ENCODE measurements around the gene FBXO31.
"Not testable (repeated sequence)": the region's sequence is repeated elsewhere in the genome, so short reads cannot be mapped to it uniquely, and the experiment has no call there.

FBXO31 gene

DNA sequence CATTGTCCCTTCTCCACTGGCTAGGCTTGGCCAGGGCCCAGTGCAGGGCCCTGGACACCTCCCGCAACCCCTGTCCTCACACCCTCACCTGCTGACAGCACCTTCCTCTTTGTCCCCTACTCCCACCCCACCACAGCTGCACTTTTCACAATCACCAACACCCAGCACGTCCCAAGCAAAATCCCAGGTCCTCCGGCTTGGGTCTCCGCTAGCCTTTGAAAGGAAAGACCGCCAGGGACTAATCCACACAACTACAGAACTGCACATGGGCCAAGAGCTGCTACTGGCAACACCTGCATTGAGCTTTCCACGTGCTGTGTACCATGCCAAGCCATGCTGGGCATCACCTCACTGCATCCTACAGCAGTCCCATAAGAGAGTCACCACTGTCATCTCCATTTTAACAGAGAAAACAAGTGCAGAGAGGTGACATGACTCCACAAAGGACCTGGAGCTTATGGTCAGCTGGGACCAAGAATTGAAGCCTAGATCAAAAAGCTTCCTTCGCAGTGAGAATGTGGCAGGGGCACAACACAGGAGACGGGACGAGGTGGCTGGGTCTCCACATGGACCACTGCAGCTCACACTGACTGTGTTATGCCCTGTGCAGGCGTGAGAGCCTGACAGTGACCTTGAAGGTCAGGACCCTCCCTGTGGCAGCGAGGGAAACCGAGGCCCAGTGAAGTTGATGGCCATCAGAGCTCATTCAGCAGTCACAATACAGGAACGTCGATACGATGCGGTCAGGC is 22.5 kb downstream of the FBXO31 start:
- no peak for DNase-seq

DNA sequence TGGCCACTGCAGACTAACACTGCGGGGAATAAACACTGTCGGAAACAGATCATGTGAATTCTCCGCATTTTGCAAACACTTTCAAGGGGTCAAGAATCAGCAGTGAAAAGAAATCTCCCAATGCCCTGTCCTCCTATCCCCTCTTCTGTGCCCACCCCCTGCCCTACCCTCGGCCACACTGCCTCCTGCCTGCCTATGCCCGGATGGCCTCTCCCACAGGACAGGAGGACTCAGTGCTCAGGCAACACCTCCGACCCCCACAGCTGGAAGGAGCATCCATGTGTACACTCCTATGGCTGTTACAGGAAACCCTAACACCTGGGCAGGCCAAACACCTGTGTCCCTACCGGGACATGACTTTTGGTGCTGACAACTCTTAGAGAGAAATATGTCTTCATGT is 24.5 kb downstream of the FBXO31 start:
- no peak for DNase-seq

DNA sequence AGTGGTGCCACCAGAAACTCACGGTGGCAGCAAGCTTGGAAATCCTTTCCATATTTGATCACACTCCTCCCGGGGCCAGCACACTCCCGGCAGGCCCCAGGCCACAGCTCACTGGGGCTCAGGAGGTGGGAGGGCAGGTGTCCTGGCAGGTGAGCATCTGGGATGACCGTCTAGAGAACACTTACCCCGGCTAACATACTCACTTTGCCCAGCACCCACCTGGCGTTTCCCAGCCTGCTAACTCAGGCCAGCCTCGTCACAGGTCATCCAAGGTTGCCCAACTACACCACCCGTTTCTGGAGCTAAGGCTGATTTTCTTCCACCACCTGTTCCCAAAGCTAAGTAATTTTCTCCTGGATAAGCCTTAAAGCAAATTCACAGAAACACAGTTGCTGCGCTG is 24.9 kb downstream of the FBXO31 start:
- DNase-seq, result no peak

DNA sequence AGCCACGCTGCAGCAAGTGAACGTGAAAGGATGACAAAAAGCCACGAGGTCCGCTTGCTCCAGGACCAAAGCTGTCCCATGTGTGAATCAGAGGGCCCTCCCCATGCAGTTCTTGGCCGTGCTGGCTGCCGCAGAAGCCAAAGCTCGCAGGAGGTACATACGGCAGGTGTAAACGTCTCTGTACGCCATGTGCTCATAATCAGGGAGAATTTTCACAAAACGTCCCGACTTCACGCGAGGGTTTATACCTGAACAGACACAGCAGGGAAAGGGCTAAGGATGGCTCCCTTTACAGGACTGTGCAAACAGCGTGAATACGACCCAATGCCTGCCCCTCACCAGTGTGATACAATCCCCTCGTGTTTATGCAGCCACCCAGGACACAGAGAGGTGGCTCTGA is 25.3 kb downstream of the FBXO31 start:
- no peak for DNase-seq

DNA sequence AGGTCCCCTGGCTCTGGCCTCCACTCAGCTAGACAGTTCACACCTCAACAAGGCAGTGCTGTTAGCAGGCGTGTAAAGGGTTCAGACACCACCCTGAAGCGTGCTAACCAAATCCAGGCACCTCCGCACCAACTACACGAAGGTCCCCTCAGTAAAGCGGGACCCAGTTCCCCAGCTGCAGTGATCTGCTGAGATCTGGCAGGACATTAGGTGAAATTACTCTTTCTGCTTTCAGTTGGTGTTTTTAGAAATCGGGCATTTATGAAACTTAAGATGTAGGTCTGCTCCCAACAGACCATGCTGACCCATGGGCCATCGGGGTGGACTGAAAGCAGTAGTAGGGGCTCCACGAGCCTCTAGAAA is 27.1 kb downstream of the FBXO31 start:
- no peak for DNase-seq

DNA sequence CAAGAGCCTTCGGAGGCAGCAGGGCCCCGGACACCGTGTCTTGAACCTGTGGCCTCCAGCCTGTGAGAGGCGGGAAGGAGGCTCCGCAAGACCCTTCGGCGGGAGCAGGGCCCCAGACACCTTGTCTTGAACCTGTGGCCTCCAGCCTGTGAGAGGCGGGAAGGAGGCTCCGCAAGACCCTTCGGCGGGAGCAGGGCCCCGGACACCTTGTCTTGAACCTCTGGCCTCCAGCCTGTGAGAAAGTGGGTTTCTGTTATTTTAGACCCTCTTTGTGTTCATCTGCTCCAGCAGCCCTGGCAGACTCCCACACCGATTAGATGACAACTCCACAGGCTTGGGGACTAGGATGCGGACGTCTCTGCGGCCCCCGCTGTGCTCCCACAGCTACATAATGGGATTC is 30.0 kb downstream of the FBXO31 start:
- DNase-seq, result no peak

DNA sequence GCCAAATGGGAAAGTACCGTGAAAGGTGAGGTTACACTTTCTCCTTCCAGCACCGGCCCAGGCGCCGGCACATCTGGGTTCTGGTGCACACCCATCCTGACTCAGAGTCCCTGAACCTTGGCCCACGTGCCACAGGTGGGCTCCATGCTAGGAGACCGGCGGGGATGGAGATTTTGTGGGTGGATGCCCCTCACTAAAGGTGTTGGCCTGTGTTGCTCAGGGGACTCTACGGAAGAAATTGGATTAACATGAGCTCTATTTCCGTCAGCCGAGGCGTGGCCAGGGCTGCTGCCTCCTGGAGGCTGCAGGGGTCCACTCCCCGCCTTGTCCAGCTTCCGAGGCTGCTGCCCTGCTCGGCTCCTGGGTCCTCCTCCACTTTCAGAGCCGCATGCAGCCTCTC is 30.8 kb downstream of the FBXO31 start:
- DNase-seq, result no peak

DNA sequence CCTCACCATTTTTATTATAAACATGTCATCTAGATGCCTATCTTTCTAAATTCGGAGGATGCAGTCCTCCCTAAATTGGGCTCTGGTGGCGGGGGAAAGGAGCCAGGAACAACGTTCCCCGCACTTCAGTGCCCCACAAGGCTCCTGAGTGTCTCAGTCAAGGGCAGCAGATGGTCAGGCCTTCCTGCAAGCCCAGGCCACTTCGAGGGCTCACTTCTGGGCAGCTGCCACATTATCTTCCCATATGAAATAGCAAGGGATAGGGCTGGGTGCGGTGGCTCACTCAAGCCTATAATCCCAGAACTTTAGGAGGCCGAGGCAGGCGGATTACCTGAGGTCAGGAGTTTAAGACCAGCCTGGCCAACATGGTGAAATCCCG is 32.3 kb downstream of the FBXO31 start:
- no peak for DNase-seq

DNA sequence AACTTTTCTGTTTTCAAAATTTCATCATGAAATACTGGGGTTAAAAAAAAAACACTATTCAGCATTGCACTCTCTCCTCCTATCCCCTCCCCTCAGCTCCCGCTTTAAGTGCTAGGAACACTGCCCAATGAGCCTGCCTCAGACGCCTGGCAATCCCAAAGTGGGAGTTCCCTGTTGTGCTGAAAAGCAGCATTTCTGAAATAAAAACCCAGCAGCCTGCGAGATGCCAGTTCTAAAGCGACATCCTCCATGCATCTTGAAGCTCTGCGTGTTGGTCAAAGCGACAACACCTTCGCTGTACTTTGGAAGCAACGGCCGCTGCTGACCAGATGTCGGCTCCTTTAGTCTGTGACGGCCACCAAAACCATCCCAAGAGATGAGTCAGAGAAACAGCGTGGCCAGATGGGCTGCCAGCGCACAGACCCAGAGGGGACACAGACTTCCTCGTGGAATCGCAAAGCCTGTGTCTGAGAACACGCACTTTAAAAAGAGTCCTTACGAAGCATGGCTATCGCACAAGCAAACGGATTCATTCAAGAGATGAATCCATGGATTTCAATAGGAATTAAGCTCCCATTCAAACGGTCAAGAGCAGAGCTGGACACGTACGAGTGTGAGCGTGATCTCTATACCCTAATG is 32.8 kb downstream of the FBXO31 start:
- no peak for DNase-seq

DNA sequence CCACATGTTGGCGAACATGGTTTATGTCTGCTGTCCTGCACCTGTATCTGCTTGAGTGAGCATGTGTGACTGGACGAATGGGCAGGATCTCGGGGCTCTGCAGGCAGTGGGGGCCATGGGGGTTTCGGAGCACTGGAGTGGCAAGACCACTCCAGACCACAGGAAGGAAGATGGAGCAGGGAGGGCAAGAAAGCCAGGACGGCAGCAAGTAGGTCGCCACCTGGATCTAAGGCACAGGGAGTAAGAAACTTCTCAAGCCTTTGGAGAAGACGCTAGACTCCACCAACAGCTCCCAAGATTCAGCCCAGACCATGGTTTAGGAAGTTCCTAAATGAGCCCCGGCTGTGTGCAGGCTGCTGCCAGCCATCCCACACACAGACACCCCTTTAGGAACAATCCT is 33.5 kb downstream of the FBXO31 start:
- DNase-seq, result no peak

DNA sequence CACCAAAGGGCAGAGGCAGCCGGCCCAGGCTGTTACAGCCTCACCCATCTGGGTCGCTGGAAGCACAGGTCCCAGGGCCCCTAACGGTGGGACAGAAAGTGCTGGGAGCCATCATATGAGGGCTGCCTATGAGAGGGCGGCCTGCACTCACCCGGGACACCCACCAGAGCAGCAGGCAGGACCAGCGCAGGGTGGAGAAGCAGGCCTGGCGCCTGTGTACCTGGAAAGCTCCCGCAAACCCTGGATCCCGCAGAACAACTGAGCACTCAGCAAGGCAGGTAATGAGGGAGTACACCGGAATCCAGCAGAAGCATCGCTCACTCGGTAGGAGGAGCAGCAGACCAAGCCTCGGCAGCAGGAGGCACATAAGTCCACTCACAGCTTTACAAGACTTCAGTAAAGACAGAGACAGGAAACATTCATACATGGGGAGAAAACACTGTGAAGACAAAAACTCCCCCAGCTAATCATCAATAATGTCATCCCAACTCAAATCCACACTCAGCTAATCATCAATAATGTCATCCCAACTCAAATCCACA is 34.9 kb downstream of the FBXO31 start:
- DNase-seq, result no peak

DNA sequence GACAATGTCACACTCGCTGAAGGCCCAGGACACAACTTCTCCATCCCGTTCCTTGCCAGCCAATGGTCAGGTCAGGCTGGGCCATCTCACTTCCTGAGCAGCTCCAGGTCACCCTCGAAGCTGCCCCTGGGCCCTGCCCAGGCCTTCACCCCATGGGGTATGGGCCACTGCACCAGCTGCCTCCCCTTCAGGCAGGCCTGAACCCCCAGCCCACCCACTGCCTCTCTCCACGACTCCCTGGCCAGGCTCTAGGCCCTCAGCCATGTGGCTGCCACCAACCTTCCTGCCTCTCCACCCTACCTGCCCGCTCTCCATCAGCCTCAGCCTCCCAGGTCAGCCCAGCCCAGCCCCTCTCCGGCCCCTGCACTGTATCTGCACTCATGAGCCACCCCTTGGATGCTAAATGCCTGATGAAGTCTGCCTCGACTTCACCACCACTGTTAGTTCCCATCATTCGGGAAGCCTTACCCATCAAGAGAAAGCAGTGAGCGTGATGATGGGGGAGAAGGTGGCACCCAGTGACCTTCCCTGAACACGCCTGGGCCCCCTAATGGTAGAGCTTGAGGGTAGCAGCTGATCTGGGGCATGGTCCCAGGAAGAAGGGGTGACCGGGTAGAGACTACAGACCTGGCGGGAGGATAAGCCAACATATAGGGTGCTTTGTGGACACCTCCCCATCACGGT is 35.5 kb downstream of the FBXO31 start:
- DNase-seq, result no peak

DNA sequence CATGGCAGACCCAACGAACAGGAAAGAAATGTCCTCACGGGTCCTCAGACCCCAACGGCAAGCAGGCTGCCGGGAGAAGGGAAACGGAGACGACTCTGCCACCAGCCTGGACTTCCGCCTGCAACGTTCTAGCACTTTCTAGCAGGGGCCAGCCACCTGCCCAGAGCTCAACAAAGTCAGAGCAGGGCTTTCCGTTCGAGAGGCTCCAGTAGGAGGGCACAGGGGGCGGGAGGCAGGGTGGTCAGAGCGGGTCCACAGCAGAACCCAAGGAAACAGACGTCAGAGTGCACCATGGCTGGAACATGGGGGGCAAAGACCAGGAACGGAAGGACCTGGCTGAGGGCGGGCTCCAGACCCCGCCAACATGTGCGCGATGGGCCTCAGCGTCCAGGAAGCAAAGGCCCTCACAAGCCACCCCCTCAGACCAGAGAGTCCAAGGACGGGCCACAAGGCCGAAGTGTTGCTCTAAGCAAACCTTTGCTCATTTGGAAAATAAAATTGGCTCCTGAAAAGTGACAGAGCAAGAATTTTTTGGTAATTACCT is 37.0 kb downstream of the FBXO31 start:
- DNase-seq, result no peak

DNA sequence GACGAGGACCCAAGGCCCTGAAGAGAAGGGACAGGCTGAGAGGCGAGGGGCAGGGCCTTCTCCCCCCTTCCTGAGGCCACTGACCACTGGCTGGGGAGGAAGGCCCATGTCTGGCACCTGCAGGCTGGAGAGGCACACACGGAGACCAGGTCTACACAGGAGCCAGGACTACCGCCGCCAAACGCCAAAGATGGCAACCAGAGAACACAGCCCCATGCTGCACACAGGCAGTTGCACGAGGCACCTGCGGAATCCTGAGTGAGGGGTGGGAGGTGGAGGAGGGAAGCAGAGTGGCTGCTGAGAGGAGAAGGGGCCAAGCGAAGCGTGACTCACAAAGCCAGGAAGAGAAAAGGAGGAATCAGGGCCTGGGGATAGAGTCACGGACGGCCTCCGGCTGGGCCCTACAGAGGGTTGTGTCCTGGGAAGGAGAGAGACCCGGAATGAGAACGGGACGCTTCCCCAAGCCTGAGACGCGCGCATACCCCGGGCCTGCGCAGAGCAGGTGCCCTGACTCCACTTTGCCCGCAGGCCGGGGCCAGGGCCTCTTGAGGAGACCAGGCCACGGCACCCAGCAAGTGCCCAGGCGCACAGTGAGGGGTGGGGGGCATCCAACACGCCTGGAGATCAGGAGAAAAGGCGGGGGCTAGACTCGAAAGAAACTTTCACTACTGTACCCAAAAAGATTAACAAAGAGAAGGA is 37.7 kb downstream of the FBXO31 start:
- no peak for DNase-seq

DNA sequence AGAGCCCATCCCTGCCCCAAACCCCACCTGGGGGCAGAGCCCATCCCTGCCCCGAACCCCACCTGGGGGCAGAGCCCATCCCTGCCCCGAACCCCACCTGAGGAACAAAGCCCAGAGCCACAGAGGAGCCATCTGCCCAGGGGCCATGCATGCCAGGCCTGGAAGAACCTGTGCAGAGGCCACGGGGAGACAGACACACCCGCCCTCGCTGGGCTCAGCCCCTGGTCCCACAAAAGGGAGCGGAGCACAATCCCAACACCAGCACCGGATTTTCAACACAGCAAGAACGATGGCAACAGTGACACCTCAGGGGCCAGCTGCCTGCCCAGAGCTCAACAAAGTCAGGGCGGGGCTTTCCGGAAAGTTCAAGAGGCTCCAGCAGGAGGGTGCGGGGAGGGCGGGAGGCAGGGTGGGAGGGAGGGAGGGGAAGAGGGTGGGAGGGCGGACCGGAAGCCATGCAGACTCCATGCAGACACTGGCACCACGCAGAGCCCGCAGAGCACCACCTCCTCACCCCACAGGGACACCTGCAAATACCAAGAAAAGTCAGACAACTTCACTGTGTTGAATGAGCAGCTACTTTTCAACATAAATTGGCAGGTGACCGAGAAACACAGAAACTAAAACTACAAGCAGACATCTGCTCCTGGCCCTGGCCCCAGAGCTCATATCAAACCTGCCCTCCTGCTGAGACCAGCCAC is 38.5 kb downstream of the FBXO31 start:
- DNase-seq, result peak; percentile 49

DNA sequence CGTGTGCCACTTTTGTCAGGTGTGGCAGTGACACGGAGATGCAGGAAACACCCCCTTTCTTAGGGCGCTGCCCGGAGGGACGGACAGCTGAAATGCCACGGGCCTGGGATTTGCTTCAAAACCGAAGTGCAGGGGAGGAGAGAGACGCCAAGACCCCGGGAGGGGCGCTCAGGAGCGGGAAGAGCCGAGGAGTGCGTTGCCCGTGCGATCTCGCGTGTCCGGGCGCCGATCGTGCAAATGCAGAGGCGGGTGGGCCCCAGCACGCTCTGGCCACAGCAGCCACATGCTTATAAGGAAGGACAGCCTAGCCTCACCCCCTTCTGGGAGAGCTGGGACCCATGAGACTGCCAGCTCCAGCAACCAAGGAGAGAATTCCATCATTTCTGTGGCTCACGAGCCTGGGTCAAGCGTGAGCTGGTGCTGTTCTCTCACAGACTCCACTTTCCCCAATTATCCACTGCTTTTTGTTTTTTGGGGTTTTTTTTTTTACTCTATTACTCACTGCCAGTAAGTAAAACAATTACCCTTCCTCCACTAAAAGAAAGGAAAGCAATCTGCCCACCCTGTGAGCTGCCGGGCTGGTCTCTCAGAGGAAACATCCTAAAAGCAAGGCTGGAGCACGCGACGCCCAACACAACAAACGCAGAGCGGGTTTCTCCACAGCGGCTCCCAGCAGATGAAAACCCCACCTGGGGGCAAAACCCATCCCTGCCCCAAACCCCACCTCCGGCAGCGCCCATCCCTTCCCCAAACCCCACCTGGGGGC is 39.2 kb downstream of the FBXO31 start:
- no peak for DNase-seq

DNA sequence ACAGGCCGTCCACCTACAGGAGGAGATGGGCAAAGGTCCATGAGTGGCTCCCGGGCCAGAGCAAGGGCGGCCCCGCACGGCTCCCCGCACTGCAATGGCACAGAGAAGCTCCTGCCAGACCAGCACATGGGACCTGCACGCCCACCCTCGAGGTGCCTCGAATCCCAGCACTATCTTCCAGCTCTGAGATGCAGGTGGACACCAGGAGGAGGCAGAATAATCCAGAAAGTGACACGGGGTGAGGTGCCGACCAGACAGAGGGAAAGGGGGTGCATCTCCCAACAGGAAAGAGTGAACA is 39.9 kb downstream of the FBXO31 start:
- DNase-seq, result no peak

DNA sequence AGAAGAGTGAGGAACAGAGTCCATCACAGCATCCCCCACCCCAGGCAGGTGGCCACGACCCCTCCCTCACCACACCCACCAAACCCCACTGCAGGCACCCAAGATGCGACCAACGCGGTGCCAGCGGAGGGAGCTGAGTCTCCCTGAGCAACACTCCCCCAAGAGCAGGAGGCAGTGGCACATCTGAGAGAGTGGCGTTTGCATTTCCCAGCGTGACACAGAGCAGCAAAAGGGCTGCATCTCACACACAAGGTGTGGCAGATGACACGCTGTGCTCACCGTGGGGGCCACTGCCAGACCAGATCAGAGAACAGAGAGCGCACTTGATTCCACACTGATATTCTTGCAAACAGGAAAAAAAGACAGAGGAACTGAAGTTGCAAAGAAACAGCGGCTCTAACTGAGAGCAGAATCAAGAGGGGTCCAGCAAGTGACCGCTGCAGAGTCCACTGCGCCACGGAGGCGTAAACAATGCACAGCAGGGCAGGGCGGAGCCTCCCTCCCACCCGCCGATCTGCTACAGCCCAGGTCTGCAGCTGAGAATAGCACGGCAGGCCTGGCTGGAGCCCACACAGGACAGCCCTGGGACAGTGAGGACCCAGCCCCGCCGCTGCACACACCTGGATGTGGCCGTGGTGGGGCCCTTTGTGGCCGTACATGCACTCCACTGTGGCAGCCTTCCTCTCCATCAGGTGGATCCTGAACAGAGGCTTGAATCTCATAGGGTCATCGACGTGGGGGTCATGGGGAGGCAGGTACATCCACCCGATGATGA is 40.4 kb downstream of the FBXO31 start:
- no peak for DNase-seq

DNA sequence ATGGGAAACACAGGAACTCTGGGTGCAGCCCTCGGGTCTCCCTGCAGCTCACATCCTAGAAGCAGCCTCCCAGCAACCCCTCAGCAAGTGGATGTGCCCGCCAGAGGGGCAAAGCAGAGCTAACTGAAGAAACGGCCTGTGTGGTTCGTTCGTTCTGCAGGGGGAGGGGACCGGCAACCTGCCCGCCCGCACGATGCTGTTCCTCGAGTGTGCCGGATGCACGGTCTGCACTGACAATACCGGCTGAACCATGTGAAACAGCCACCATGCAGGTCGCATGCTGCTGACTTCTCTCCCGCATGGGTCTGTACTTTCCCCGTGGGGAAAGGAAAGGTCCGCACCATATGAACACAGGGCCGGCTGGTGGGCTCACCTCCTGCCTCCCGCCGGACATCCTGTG is 41.1 kb downstream of the FBXO31 start:
- DNase-seq, result no peak

DNA sequence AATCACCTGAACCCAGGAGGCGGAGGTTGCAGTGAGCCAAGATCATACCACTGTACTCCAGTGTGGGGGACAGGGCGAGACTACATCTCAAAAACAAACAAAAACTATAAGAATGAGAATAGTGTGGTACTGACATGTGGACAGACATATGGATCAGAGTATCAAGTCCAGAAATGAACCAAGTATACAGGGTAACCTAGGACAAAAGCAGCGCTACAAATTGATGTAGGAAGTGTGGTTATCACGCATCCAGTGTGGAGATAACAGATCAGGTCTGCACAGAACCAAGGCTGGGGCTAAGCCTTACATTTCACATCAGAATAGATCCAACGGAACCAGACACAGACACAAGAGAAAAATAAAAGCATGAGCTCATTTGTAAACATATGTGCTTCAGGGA is 43.4 kb downstream of the FBXO31 start:
- DNase-seq, result no peak

DNA sequence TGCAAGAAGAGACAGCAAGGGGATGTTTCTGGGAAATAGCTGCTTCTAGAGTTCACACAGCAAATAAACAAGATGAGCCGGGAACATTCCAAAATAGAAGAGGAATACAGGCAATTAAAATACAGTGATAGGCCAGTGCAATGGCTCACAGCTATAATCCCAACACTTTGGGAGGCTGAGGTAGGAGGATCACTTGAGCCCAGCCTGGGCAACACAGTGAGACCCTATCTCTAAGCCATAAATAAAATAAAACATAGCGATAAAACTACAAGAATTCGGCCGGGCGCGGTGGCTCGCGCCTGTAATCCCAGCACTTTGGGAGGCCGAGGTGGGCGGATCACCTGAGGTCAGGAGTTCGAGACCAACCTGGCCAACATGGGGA is 43.9 kb downstream of the FBXO31 start:
- not testable (repeated sequence) for DNase-seq
